Neural cell (in vitro differentiated cells): ENCODE measurements around the gene IL1RAP. TPM values are rescaled to one million over a fixed set of nuclear protein-coding genes. Genes with fewer than 3 reads are reported as not detected.

Source experiments
- H2AFZ ChIP-seq: fragments of 200-600, 300-800 bp; sonication (generic), shearing (Covaris generic); 2 replicates; pipeline ENCODE4 v1.6.0; 2014; ENCODE audit warnings: low read depth, mild to moderate bottlenecking, antibody characterized with exemption, low read length, moderate library complexity
- H3F3A ChIP-seq: fragments of 200-600 bp; shearing (Covaris generic); 2 replicates; pipeline ENCODE4 v1.6.1; 2016; ENCODE audit warnings: mild to moderate bottlenecking, moderate library complexity, mixed read lengths, antibody characterized with exemption, low read length; ENCODE audit not compliant: insufficient read depth, poor library complexity, severe bottlenecking
- H3K27ac ChIP-seq: fragments of 200-600, 300-800 bp; sonication (generic), shearing (Covaris generic); 2 replicates; pipeline ENCODE4 v1.5.1; 2014; ENCODE audit warnings: mild to moderate bottlenecking, low read length, moderate library complexity
- H3K27me3 ChIP-seq: fragments of 300-800, 200-600 bp; sonication (generic), shearing (Covaris generic); 2 replicates; pipeline ENCODE4 v1.6.0; 2014; ENCODE audit warnings: mild to moderate bottlenecking, low read depth, low read length, moderate library complexity; ENCODE audit not compliant: insufficient read depth
- H3K36me3 ChIP-seq: fragments of 300-800, 200-600 bp; sonication (generic), shearing (Covaris generic); 2 replicates; pipeline ENCODE4 v1.5.1; 2014; ENCODE audit warnings: mild to moderate bottlenecking, antibody characterized with exemption, low read length, moderate library complexity; ENCODE audit not compliant: insufficient read depth
- H3K4me2 ChIP-seq: fragments of 300-800, 200-600 bp; sonication (generic), shearing (Covaris generic); 2 replicates; pipeline ENCODE4 v1.6.0; 2014; ENCODE audit warnings: mild to moderate bottlenecking, low read length
- H3K4me3 ChIP-seq: fragments of 300-800, 200-600 bp; sonication (generic), shearing (Covaris generic); 2 replicates; pipeline ENCODE4 v1.5.1; 2014; ENCODE audit warnings: mild to moderate bottlenecking, low read length, moderate library complexity
- H3K79me2 ChIP-seq: fragments of 200-600 bp; shearing (Covaris generic); replicated peaks from 2 replicates; pipeline ENCODE4 v1.6.0; 2014; ENCODE audit warnings: mild to moderate bottlenecking, low read length, moderate library complexity; ENCODE audit not compliant: insufficient read depth
- H3K9ac ChIP-seq: fragments of 300-800, 200-600 bp; sonication (generic), shearing (Covaris generic); 2 replicates; pipeline ENCODE4 v1.6.1; 2016; ENCODE audit warnings: mild to moderate bottlenecking, low read length, mixed read lengths
- H3K9me2 ChIP-seq: fragments of 200-600 bp; shearing (Covaris generic); 2 replicates; pipeline ENCODE4 v1.6.1; 2016; ENCODE audit warnings: mild to moderate bottlenecking, low read length, mixed read lengths; ENCODE audit not compliant: insufficient read depth
- H3K9me3 ChIP-seq: fragments of 200-600, 300-800 bp; sonication (generic), shearing (Covaris generic); 2 replicates; pipeline ENCODE4 v1.6.1; 2016; ENCODE audit warnings: mild to moderate bottlenecking, mixed run types, low read length, moderate library complexity, mixed read lengths
- H4K20me1 ChIP-seq: fragments of 200-600 bp; shearing (Covaris generic); 2 replicates; pipeline ENCODE4 v1.6.1; 2016; ENCODE audit warnings: mild to moderate bottlenecking, mixed run types; ENCODE audit not compliant: insufficient read depth
- CTCF ChIP-seq: fragments of 450-650 bp; IDR thresholded peaks from 2 replicates; pipeline ENCODE4 v1.5.1; 2014; ENCODE audit warnings: antibody characterized with exemption, mild to moderate bottlenecking, moderate library complexity; ENCODE audit not compliant: poor library complexity, severe bottlenecking
- EP300 ChIP-seq: fragments of 450-650 bp; conservative IDR thresholded peaks from 2 replicates; pipeline ENCODE4 v1.6.1; 2014; ENCODE audit warnings: antibody characterized with exemption, mild to moderate bottlenecking, moderate library complexity; ENCODE audit not compliant: poor library complexity, severe bottlenecking
- EZH2 ChIP-seq: fragments of 200-600, 300-800 bp; shearing (Covaris generic), sonication (generic); IDR thresholded peaks from 2 replicates; pipeline ENCODE4 v1.6.1; 2014; ENCODE audit warnings: antibody characterized with exemption, low read length, borderline replicate concordance, mild to moderate bottlenecking; ENCODE audit not compliant: insufficient read depth, poor library complexity, severe bottlenecking
- MXI1 ChIP-seq: fragments of 450-650 bp; conservative IDR thresholded peaks from 2 replicates; pipeline ENCODE4 v1.6.1; 2014; ENCODE audit warnings: antibody characterized with exemption, mild to moderate bottlenecking; ENCODE audit not compliant: poor library complexity, severe bottlenecking
- POLR2AphosphoS5 ChIP-seq: IDR thresholded peaks from 2 replicates; pipeline ENCODE4 v1.6.1; 2012
- RAD21 ChIP-seq: fragments of 450-650 bp; conservative IDR thresholded peaks from 2 replicates; pipeline ENCODE4 v1.6.1; 2014; ENCODE audit warnings: antibody characterized with exemption, mild to moderate bottlenecking, moderate library complexity
- REST ChIP-seq: IDR thresholded peaks from 2 replicates; pipeline ENCODE4 v1.6.1; 2012; ENCODE audit warnings: borderline replicate concordance
- SMC3 ChIP-seq: fragments of 450-650 bp; conservative IDR thresholded peaks from 2 replicates; pipeline ENCODE4 v1.6.1; 2014; ENCODE audit warnings: antibody characterized with exemption, mild to moderate bottlenecking, moderate library complexity; ENCODE audit not compliant: poor library complexity
- TAF1 ChIP-seq: IDR thresholded peaks from 2 replicates; pipeline ENCODE4 v1.6.1; 2012; ENCODE audit warnings: low read depth
- polyA plus RNA-seq: library from polyadenylated mRNA; depleted of rRNA; stranded (reverse); fragments of >200 nt; gene quantifications from 2 replicates; pipeline ENCODE4 v1.2.3, GENCODE V29; 2014

IL1RAP gene
- polyA plus RNA-seq, 1 donor from 2014 or later = 24.6 TPM

GRCh38 chr3:190615607-190616006 lies 101.7 kb downstream of the IL1RAP start:
- Histone ChIP-seq H3K79me2 (no peaks in the 10 kb centered on the region), H4K20me1 (no peaks in the 10 kb centered on the region), H3K4me2 (no peak overlapping the region), H3K36me3 (no peaks in the 10 kb centered on the region), H3K9me3 (no peaks in the 10 kb centered on the region), H3K27ac (no peak overlapping the region), H3K9ac (no peak overlapping the region), H3K4me3 (no peak overlapping the region), H3K27me3 (no peaks in the 10 kb centered on the region), H2AFZ (no peak overlapping the region), H3K9me2 (no peaks in the 10 kb centered on the region), H3F3A (no peaks in the 10 kb centered on the region)
- TF ChIP-seq RAD21 (no peak), SMC3 (no peak), CTCF (no peak), TAF1 (no peak), REST (no peak), EZH2 (no peak), EP300 (no peak), POLR2AphosphoS5 (no peak), MXI1 (no peak)

- no peak overlapping the region for H2AFZ ChIP-seq
- no peaks in the 10 kb centered on the region for H4K20me1 ChIP-seq
- H3K27ac ChIP-seq = no peak overlapping the region
Observed at GRCh38 chr3:190616637-190617036, 102.8 kb downstream of the IL1RAP start.

More at GRCh38 chr3:190616637-190617036, 102.8 kb downstream of the IL1RAP start:
- Histone ChIP-seq H3K9ac (no peak overlapping the region), H3K9me2 (no peaks in the 10 kb centered on the region), H3K36me3 (no peaks in the 10 kb centered on the region), H3K9me3 (no peaks in the 10 kb centered on the region), H3F3A (no peaks in the 10 kb centered on the region), H3K27me3 (no peaks in the 10 kb centered on the region), H3K79me2 (no peaks in the 10 kb centered on the region), H3K4me3 (no peak overlapping the region), H3K4me2 (no peak overlapping the region)
- TF ChIP-seq POLR2AphosphoS5 = no peak
- TF ChIP-seq CTCF = no peak
- TF ChIP-seq SMC3 = no peak
- no peak for TF ChIP-seq MXI1
- no peak for TF ChIP-seq EZH2
- TF ChIP-seq REST = no peak
- TF ChIP-seq TAF1 = no peak
- no peak for TF ChIP-seq RAD21
- no peak for TF ChIP-seq EP300
